NB4 (cell line): ENCODE data around the gene TBC1D4.

Source experiments
- CTCF ChIP-seq: IDR thresholded peaks from one replicate; pipeline ENCODE4 v1.5.1; 2012; ENCODE audit warnings: low read depth, low read length
- MAX ChIP-seq: IDR thresholded peaks from 2 replicates; pipeline ENCODE4 v1.6.1; 2011; ENCODE audit warnings: low read depth, low read length

GRCh38 chr13:75393839-75394520 lies 88.0 kb downstream of the TBC1D4 start:
- no peak for TF ChIP-seq MAX
- TF ChIP-seq CTCF, result no peak
